HG02981 (cell line): ENCODE data around the gene NDUFA6.
"Not testable (repeated sequence)": the region's sequence is repeated elsewhere in the genome, so short reads cannot be mapped to it uniquely, and the experiment has no call there.

Experiments used
- ATAC-seq: cut with Tn5 transposase; IDR thresholded peaks from one replicate; pipeline ENCODE4 v1.9.1; 2021; ENCODE audit warnings: mild to moderate bottlenecking, moderate library complexity; ENCODE audit not compliant: unreplicated experiment

The NDUFA6 gene

GRCh38 chr22:42072606-42073330 is 17.8 kb downstream of the NDUFA6 start:
- no peak for ATAC-seq

- ATAC-seq, result not testable (repeated sequence)
Measured at GRCh38 chr22:42071508-42071907, 19.1 kb downstream of the NDUFA6 start.

- ATAC-seq, result peak; percentile 86
Measured at GRCh38 chr22:42070517-42071422, 19.8 kb downstream of the NDUFA6 start, which contains the start of gene NAGA. TSS of gene NAGA (minus strand) at chr22:42070812. CDS start at chr22:42070297, 515 bp downstream.

- ATAC-seq, result peak; percentile 6
Measured at GRCh38 chr22:42069801-42070516, 20.6 kb downstream of the NDUFA6 start.

- no peak for ATAC-seq
Measured at GRCh38 chr22:42068291-42068690, 22.3 kb downstream of the NDUFA6 start.

GRCh38 chr22:42067671-42068251 is 22.8 kb downstream of the NDUFA6 start:
- ATAC-seq, result no peak

- no peak for ATAC-seq
Measured at GRCh38 chr22:42066937-42067336, 23.6 kb downstream of the NDUFA6 start.

- ATAC-seq, result no peak
Measured at GRCh38 chr22:42066126-42066761, 24.3 kb downstream of the NDUFA6 start.

GRCh38 chr22:42065438-42066125 is 25.0 kb downstream of the NDUFA6 start:
- ATAC-seq, result no peak

GRCh38 chr22:42064629-42065028 is 25.9 kb downstream of the NDUFA6 start:
- ATAC-seq, result no peak

- ATAC-seq, result no peak
Measured at GRCh38 chr22:42062506-42063170, 27.9 kb downstream of the NDUFA6 start.

- no peak for ATAC-seq
Measured at GRCh38 chr22:42061041-42061440, 29.5 kb downstream of the NDUFA6 start.

GRCh38 chr22:42060489-42060888 is 30.1 kb downstream of the NDUFA6 start:
- no peak for ATAC-seq

GRCh38 chr22:42056757-42057511 is 33.6 kb downstream of the NDUFA6 start:
- ATAC-seq, result no peak

- no peak for ATAC-seq
Measured at GRCh38 chr22:42052765-42053164, 37.8 kb downstream of the NDUFA6 start.

- ATAC-seq, result no peak
Measured at GRCh38 chr22:42050641-42051180, 39.9 kb downstream of the NDUFA6 start.

GRCh38 chr22:42041784-42042183 is 48.8 kb downstream of the NDUFA6 start:
- no peak for ATAC-seq

GRCh38 chr22:42039271-42039670 is 51.3 kb downstream of the NDUFA6 start:
- ATAC-seq, result no peak
